WTC11 (cell line): ENCODE data around the gene CHD6. TPM values are rescaled to one million over a fixed set of nuclear protein-coding genes. Genes with fewer than 3 reads are reported as not detected.

ENCODE experiments used
- ATAC-seq: fragments of 200-7000 bp; cut with Tn5 transposase; 2 replicates; pipeline ENCODE4 v1.10.0; 2021; ENCODE audit warnings: mild to moderate bottlenecking, moderate library complexity
- CTCF ChIA-PET: fragments of 300-600 bp; sonication (Branson Sonifier 250); formaldehyde crosslinking; loops from one replicate; lab custom pipeline; 2021; ENCODE audit warnings: antibody characterized with exemption; lab: Charles Lee
- POLR2A ChIA-PET: fragments of 350-600 bp; sonication (Branson Sonifier 250); formaldehyde crosslinking; loops from one replicate; lab custom pipeline; 2021; ENCODE audit warnings: antibody characterized with exemption; lab: Charles Lee
- DNase-seq: peaks from one replicate; pipeline ENCODE4 v3.0.0; 2021; ENCODE audit warnings: low spot score
- H3K27ac Mint-ChIP-seq: 2 replicates; pipeline ENCODE4 v1.8.0; 2021; ENCODE audit warnings: mixed read lengths
- H3K27me3 Mint-ChIP-seq: 2 replicates; pipeline ENCODE4 v1.8.0; 2021; ENCODE audit warnings: low read depth, mild to moderate bottlenecking, moderate library complexity, mixed read lengths
- H3K36me3 Mint-ChIP-seq: 2 replicates; pipeline ENCODE4 v1.8.0; 2021; ENCODE audit warnings: mixed read lengths
- H3K4me1 Mint-ChIP-seq: 2 replicates; pipeline ENCODE4 v1.8.0; 2022; ENCODE audit warnings: mixed read lengths
- H3K4me3 Mint-ChIP-seq: 2 replicates; pipeline ENCODE4 v1.8.0; 2021; ENCODE audit warnings: mild to moderate bottlenecking, moderate library complexity, mixed read lengths
- H3K9me3 Mint-ChIP-seq: 2 replicates; pipeline ENCODE4 v1.8.0; 2021; ENCODE audit warnings: mixed read lengths
- ARID4B ChIP-seq: sonication (generic); formaldehyde crosslinking; IDR thresholded peaks from 2 replicates; pipeline ENCODE4 v1.8.0; 2023; ENCODE audit warnings: missing genetic modification reagents, mild to moderate bottlenecking, borderline replicate concordance
- ATF2 ChIP-seq: sonication (generic); formaldehyde crosslinking; IDR thresholded peaks from 2 replicates; pipeline ENCODE4 v1.8.1; 2022; ENCODE audit warnings: low read depth, missing genetic modification reagents, borderline replicate concordance
- CBFB ChIP-seq: sonication (generic); formaldehyde crosslinking; IDR thresholded peaks from 2 replicates; pipeline ENCODE4 v1.8.1; 2022; ENCODE audit warnings: mild to moderate bottlenecking, low read depth, missing genetic modification reagents
- EMX1 ChIP-seq: fragments of 250-450 bp; sonication (Bioruptor Pico); IDR thresholded peaks from 2 replicates; pipeline ENCODE4 v1.8.0; 2021; ENCODE audit warnings: mild to moderate bottlenecking
- ESRRA ChIP-seq: sonication (generic); formaldehyde crosslinking; IDR thresholded peaks from 2 replicates; pipeline ENCODE4 v1.8.1; 2022; ENCODE audit warnings: mild to moderate bottlenecking, missing genetic modification reagents, borderline replicate concordance
- FOXP1 ChIP-seq: sonication (generic); formaldehyde crosslinking; IDR thresholded peaks from 2 replicates; pipeline ENCODE4 v1.8.0; 2022; ENCODE audit warnings: missing genetic modification reagents, mild to moderate bottlenecking, moderate library complexity, borderline replicate concordance
- GABPB1 ChIP-seq: sonication (generic); formaldehyde crosslinking; IDR thresholded peaks from 2 replicates; pipeline ENCODE4 v1.8.1; 2023; ENCODE audit warnings: mild to moderate bottlenecking, missing genetic modification reagents
- GRHL2 ChIP-seq: fragments of 250-450 bp; sonication (Bioruptor Pico); IDR thresholded peaks from 2 replicates; pipeline ENCODE4 v1.8.0; 2022; ENCODE audit warnings: mild to moderate bottlenecking, moderate library complexity; ENCODE audit not compliant: insufficient replicate concordance, severe bottlenecking
- IRF1 ChIP-seq: sonication (generic); formaldehyde crosslinking; IDR thresholded peaks from 2 replicates; pipeline ENCODE4 v1.8.0; 2023; ENCODE audit warnings: missing genetic modification reagents
- IRF2 ChIP-seq: sonication (generic); formaldehyde crosslinking; IDR thresholded peaks from 2 replicates; pipeline ENCODE4 v1.8.0; 2022; ENCODE audit warnings: low read depth, missing genetic modification reagents, borderline replicate concordance
- JUN ChIP-seq: sonication (generic); formaldehyde crosslinking; IDR thresholded peaks from 2 replicates; pipeline ENCODE4 v1.8.0; 2023; ENCODE audit warnings: mild to moderate bottlenecking, missing genetic modification reagents
- MXD4 ChIP-seq: fragments of 250-450 bp; sonication (Bioruptor Pico); IDR thresholded peaks from 2 replicates; pipeline ENCODE4 v1.8.0; 2021; ENCODE audit warnings: mild to moderate bottlenecking, moderate library complexity, borderline replicate concordance
- NR2C2 ChIP-seq: sonication (generic); formaldehyde crosslinking; IDR thresholded peaks from 2 replicates; pipeline ENCODE4 v1.8.0; 2022; ENCODE audit warnings: mild to moderate bottlenecking, missing genetic modification reagents
- TEAD4 ChIP-seq: sonication (generic); formaldehyde crosslinking; IDR thresholded peaks from 2 replicates; pipeline ENCODE4 v1.8.0; 2022; ENCODE audit warnings: mild to moderate bottlenecking, missing genetic modification reagents
- TP53 ChIP-seq: sonication (generic); formaldehyde crosslinking; IDR thresholded peaks from 2 replicates; pipeline ENCODE4 v1.8.1; 2023; ENCODE audit warnings: mild to moderate bottlenecking, missing genetic modification reagents
- USF1 ChIP-seq: sonication (generic); formaldehyde crosslinking; IDR thresholded peaks from 2 replicates; pipeline ENCODE4 v1.8.0; 2022; ENCODE audit warnings: mild to moderate bottlenecking, missing genetic modification reagents
- ZBTB43 ChIP-seq: sonication (generic); formaldehyde crosslinking; IDR thresholded peaks from 2 replicates; pipeline ENCODE4 v1.8.1; 2023; ENCODE audit warnings: mild to moderate bottlenecking, missing genetic modification reagents
- ZNF232 ChIP-seq: sonication (generic); formaldehyde crosslinking; IDR thresholded peaks from 2 replicates; pipeline ENCODE4 v1.8.0; 2022; ENCODE audit warnings: mild to moderate bottlenecking, missing genetic modification reagents
- ZNF416 ChIP-seq: fragments of 250-450 bp; sonication (Bioruptor Pico); IDR thresholded peaks from 2 replicates; pipeline ENCODE4 v1.9.0; 2021; ENCODE audit warnings: mild to moderate bottlenecking, inconsistent platforms
- ZNF425 ChIP-seq: fragments of 250-450 bp; sonication (Bioruptor Pico); conservative IDR thresholded peaks from 2 replicates; pipeline ENCODE4 v1.9.0; 2021; ENCODE audit warnings: mild to moderate bottlenecking
- total RNA-seq: library from RNA; stranded (reverse); gene quantifications from 3 replicates; pipeline ENCODE4 v1.2.3, GENCODE V29; 2021

The CHD6 gene
- total RNA-seq, 1 experiment from 2014 or later, result 52.1 TPM

- Mint-ChIP-seq H3K36me3 (peaks cover 27% of the 10 kb centered on the region), H3K27ac (0 out of 2 replicates have a peak overlapping the region, but pooled peaks have one; percentile 2), H3K4me3 (no peak overlapping the region), H3K9me3 (peaks cover 16% of the 10 kb centered on the region), H3K4me1 (peaks cover 45% of the 10 kb centered on the region), H3K27me3 (no peaks in the 10 kb centered on the region)
- ChIA-PET POLR2A (no interaction called here), CTCF (interaction anchor here (0.7 kb wide), 1 partner anchor 58 kb away, joined by 3 read pairs; the partner anchor contains the start of gene CHD6)
- TF ChIP-seq ARID4B (no peak), ZBTB43 (no peak), EMX1 (CRISPR knock-in tag) (no peak), TP53 (CRISPR knock-in tag) (no peak), TEAD4 (CRISPR knock-in tag) (no peak), ZNF416 (CRISPR knock-in tag) (no peak), ATF2 (CRISPR knock-in tag) (no peak), GABPB1 (CRISPR knock-in tag) (no peak), JUN (CRISPR knock-in tag) (no peak), ESRRA (no peak), IRF1 (no peak), CBFB (CRISPR knock-in tag) (no peak), ZNF232 (CRISPR knock-in tag) (no peak), NR2C2 (CRISPR knock-in tag) (no peak), IRF2 (CRISPR knock-in tag) (no peak), USF1 (no peak), ZNF425 (no peak), MXD4 (no peak), GRHL2 (CRISPR knock-in tag) (no peak), FOXP1 (CRISPR knock-in tag) (no peak)
- ATAC-seq, result no peak
- DNase-seq, result no peak
Observed at GRCh38 chr20:41559658-41560057, 58.5 kb downstream of the CHD6 start.
